ENCODE measurements around the gene BMAL1. TPM values are rescaled to one million over a fixed set of nuclear protein-coding genes. Genes with fewer than 3 reads are reported as not detected.
"Not testable (repeated sequence)": the region's sequence is repeated elsewhere in the genome, so short reads cannot be mapped to it uniquely, and the experiment has no call there.

BMAL1 gene
- total RNA-seq, 1 donor from 2014 or later, result 36.6 TPM

GRCh38 chr11:13247606-13248296, 29.8 kb upstream of the BMAL1 start:
- FAIRE-seq, result no peak
- no peaks in the 10 kb centered on the region for H3K36me3 ChIP-seq (ENCODE audit: control insufficient read depth, insufficient read depth, low read length)
- H3K4me3 ChIP-seq (ENCODE audit: low read depth, low read length), result no peak overlapping the region
- DNase-seq (ENCODE audit: low read depth), result no peak
- peaks cover 2% of the 10 kb centered on the region for H3K27me3 ChIP-seq (ENCODE audit: control insufficient read depth, insufficient read depth, low read length)
- TF ChIP-seq, protein P1, sequence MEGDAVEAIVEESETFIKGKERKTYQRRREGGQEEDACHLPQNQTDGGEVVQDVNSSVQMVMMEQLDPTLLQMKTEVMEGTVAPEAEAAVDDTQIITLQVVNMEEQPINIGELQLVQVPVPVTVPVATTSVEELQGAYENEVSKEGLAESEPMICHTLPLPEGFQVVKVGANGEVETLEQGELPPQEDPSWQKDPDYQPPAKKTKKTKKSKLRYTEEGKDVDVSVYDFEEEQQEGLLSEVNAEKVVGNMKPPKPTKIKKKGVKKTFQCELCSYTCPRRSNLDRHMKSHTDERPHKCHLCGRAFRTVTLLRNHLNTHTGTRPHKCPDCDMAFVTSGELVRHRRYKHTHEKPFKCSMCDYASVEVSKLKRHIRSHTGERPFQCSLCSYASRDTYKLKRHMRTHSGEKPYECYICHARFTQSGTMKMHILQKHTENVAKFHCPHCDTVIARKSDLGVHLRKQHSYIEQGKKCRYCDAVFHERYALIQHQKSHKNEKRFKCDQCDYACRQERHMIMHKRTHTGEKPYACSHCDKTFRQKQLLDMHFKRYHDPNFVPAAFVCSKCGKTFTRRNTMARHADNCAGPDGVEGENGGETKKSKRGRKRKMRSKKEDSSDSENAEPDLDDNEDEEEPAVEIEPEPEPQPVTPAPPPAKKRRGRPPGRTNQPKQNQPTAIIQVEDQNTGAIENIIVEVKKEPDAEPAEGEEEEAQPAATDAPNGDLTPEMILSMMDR (IDR thresholded peaks at IDR 0.05; ENCODE audit: insufficient read depth, low read length, severe bottlenecking), result no peak

GRCh38 chr11:13249177-13249576, 28.4 kb upstream of the BMAL1 start:
- FAIRE-seq (no peak), DNase-seq (ENCODE audit: low read depth) (no peak)
- Histone ChIP-seq H3K36me3 (ENCODE audit: control insufficient read depth, insufficient read depth, low read length) (no peaks in the 10 kb centered on the region), H3K4me3 (ENCODE audit: low read depth, low read length) (no peak overlapping the region), H3K27me3 (ENCODE audit: control insufficient read depth, insufficient read depth, low read length) (no peaks in the 10 kb centered on the region)
- TF ChIP-seq, protein P1 (IDR thresholded peaks at IDR 0.05; ENCODE audit: insufficient read depth, low read length, severe bottlenecking), result no peak

- Histone ChIP-seq H3K27me3 (ENCODE audit: control insufficient read depth, insufficient read depth, low read length) (no peaks in the 10 kb centered on the region), H3K36me3 (ENCODE audit: control insufficient read depth, insufficient read depth, low read length) (no peaks in the 10 kb centered on the region), H3K4me3 (ENCODE audit: low read depth, low read length) (no peak overlapping the region)
- DNase-seq (ENCODE audit: low read depth) (peak; percentile 48), FAIRE-seq (no peak)
- TF ChIP-seq, protein P1 (IDR thresholded peaks at IDR 0.05; ENCODE audit: insufficient read depth, low read length, severe bottlenecking), result peak; percentile 61
These were observed 27.6 kb upstream of the BMAL1 start for GRCh38 chr11:13249992-13250391.

- Histone ChIP-seq H3K36me3 (ENCODE audit: control insufficient read depth, insufficient read depth, low read length) (no peaks in the 10 kb centered on the region), H3K4me3 (ENCODE audit: low read depth, low read length) (no peak overlapping the region), H3K27me3 (ENCODE audit: control insufficient read depth, insufficient read depth, low read length) (no peaks in the 10 kb centered on the region)
- TF ChIP-seq, protein P1 (IDR thresholded peaks at IDR 0.05; ENCODE audit: insufficient read depth, low read length, severe bottlenecking), result no peak
- no peak for FAIRE-seq
- no peak for DNase-seq (ENCODE audit: low read depth)
These were observed 25.6 kb upstream of the BMAL1 start for GRCh38 chr11:13251966-13252365.

- no peak for DNase-seq (ENCODE audit: low read depth)
- TF ChIP-seq, protein P1 (IDR thresholded peaks at IDR 0.05; ENCODE audit: insufficient read depth, low read length, severe bottlenecking), result no peak
- no peaks in the 10 kb centered on the region for H3K27me3 ChIP-seq (ENCODE audit: control insufficient read depth, insufficient read depth, low read length)
- no peaks in the 10 kb centered on the region for H3K36me3 ChIP-seq (ENCODE audit: control insufficient read depth, insufficient read depth, low read length)
- no peak overlapping the region for H3K4me3 ChIP-seq (ENCODE audit: low read depth, low read length)
- FAIRE-seq, result no peak
These were observed 25.2 kb upstream of the BMAL1 start for GRCh38 chr11:13252438-13252837.

GRCh38 chr11:13256216-13256615, 21.4 kb upstream of the BMAL1 start:
- Histone ChIP-seq H3K4me3 (ENCODE audit: low read depth, low read length) (no peak overlapping the region), H3K36me3 (ENCODE audit: control insufficient read depth, insufficient read depth, low read length) (no peaks in the 10 kb centered on the region), H3K27me3 (ENCODE audit: control insufficient read depth, insufficient read depth, low read length) (no peaks in the 10 kb centered on the region)
- TF ChIP-seq, protein P1 (IDR thresholded peaks at IDR 0.05; ENCODE audit: insufficient read depth, low read length, severe bottlenecking), result no peak
- FAIRE-seq, result no peak
- DNase-seq (ENCODE audit: low read depth), result peak; percentile 70

DNA sequence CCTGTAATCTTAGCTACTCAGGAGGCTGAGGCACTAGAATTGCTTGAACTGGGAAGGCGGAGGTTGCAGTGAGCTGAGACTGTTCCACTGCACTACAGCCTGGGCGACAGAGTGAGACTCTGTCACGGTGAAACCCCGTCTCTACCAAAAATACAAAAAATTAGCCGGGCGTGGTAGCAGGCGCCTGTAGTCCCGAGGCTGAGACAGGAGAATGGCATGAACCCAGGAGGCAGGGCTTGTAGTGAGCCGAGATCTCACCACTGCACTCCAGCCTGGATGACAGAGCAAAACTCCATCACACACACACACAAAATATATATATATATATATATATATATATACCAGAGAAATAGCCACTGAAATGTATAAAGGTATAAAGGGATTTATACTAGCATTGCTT, 19.5 kb upstream of the BMAL1 start:
- not testable (repeated sequence) for H3K27me3 ChIP-seq (ENCODE audit: control insufficient read depth, insufficient read depth, low read length); FAIRE-seq; DNase-seq (ENCODE audit: low read depth)

More for the DNA sequence above, 19.5 kb upstream of the BMAL1 start:
- H3K4me3 ChIP-seq (ENCODE audit: low read depth, low read length); H3K36me3 ChIP-seq (ENCODE audit: control insufficient read depth, insufficient read depth, low read length): not testable (repeated sequence)

Data from bronchial epithelial cell (primary cell).